ENCODE data around the gene CHD2. TPM values are rescaled to one million over a fixed set of nuclear protein-coding genes. Genes with fewer than 3 reads are reported as not detected.

CHD2 gene
- total and polyA plus RNA-seq, 2 experiments from 2014 or later, result 36.5 to 39.0 TPM

DNA sequence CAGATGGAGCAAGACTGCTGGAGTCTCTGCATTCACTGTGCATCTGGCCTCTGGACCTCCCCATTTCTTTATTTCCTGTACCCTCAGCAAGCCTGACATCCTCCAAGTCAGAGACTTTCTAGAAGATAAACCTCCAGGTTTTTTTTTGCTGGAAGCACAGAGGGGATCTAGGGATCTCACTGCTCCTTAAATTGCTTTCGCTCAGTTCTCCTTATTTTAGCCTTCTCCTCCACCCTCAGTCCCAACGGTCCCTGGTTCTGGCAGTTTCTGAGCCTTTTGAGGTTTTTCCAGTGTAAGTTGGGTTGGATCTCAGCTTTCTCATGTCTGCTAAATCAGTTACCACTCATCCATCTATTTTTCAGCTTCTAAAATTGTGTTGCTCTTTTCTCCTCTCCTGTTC, 22.7 kb upstream of the CHD2 start:
- no peak overlapping the region for H3K4me2 ChIP-seq (ENCODE audit: unreplicated experiment)
- H3K9me3 ChIP-seq (ENCODE audit: low read depth), result no peaks in the 10 kb centered on the region
- no peak overlapping the region for H3K27ac ChIP-seq
- H3K9ac ChIP-seq, result no peak overlapping the region
- H3K27me3 ChIP-seq (replicated peaks; ENCODE audit: insufficient read depth), result no peaks in the 10 kb centered on the region
- in situ Hi-C loops (cut with MboI), result no loop called here
- H2AFZ ChIP-seq, result no peak overlapping the region
- TF ChIP-seq EZH2 (IDR thresholded peaks at IDR 0.05; ENCODE audit: insufficient read depth, poor library complexity, severe bottlenecking), result no peak
- TF ChIP-seq EZH2phosphoT487 (IDR thresholded peaks at IDR 0.05; ENCODE audit: insufficient read depth, low read depth), result no peak
- H3K4me1 ChIP-seq (ENCODE audit: insufficient read depth), result peaks cover 13% of the 10 kb centered on the region; the same call in 1 of the 2 replicates
- H3K9me2 ChIP-seq (ENCODE audit: insufficient read depth), result no peaks in the 10 kb centered on the region
- no peak overlapping the region for H3K4me3 ChIP-seq
- no peaks in the 10 kb centered on the region for H3F3A ChIP-seq (ENCODE audit: insufficient read depth)
- H4K20me1 ChIP-seq (ENCODE audit: insufficient read depth), result no peaks in the 10 kb centered on the region
- no peaks in the 10 kb centered on the region for H3K36me3 ChIP-seq (ENCODE audit: low read depth)
- no peaks in the 10 kb centered on the region for H3K79me2 ChIP-seq (ENCODE audit: insufficient read depth)
- WGBS, 2 experiments (ENCODE audit: low coverage in 1 of 2, low lambda C conversion rate in 2 of 2, missing lambda C conversion rate in 2 of 2), result 78 to 84% methylated on average over 2 of the region's 2 CpGs
- DNase-seq, result no peak

GRCh38 chr15:92878593-92879053, 21.5 kb upstream of the CHD2 start:
- in situ Hi-C loops (cut with MboI), result no loop called here
- Histone ChIP-seq H3K4me2 (ENCODE audit: unreplicated experiment) (no peak overlapping the region), H3K4me1 (ENCODE audit: insufficient read depth) (peaks cover 13% of the 10 kb centered on the region; the same call in 1 of the 2 replicates), H3K27ac (no peak overlapping the region), H4K20me1 (ENCODE audit: insufficient read depth) (no peaks in the 10 kb centered on the region), H2AFZ (no peak overlapping the region), H3K9me3 (ENCODE audit: low read depth) (no peaks in the 10 kb centered on the region), H3F3A (ENCODE audit: insufficient read depth) (no peaks in the 10 kb centered on the region), H3K36me3 (ENCODE audit: low read depth) (no peaks in the 10 kb centered on the region), H3K79me2 (ENCODE audit: insufficient read depth) (peaks cover 7% of the 10 kb centered on the region), H3K27me3 (replicated peaks; ENCODE audit: insufficient read depth) (no peaks in the 10 kb centered on the region), H3K9ac (no peak overlapping the region), H3K4me3 (no peak overlapping the region), H3K9me2 (ENCODE audit: insufficient read depth) (no peaks in the 10 kb centered on the region)
- 83% methylated on average over 5 of the region's 5 CpGs for WGBS, 2 experiments (ENCODE audit: low coverage in 1 of 2, low lambda C conversion rate in 2 of 2, missing lambda C conversion rate in 2 of 2)
- TF ChIP-seq EZH2 (IDR thresholded peaks at IDR 0.05; ENCODE audit: insufficient read depth, poor library complexity, severe bottlenecking), result no peak
- no peak for TF ChIP-seq EZH2phosphoT487 (IDR thresholded peaks at IDR 0.05; ENCODE audit: insufficient read depth, low read depth)
- DNase-seq, result no peak

DNA sequence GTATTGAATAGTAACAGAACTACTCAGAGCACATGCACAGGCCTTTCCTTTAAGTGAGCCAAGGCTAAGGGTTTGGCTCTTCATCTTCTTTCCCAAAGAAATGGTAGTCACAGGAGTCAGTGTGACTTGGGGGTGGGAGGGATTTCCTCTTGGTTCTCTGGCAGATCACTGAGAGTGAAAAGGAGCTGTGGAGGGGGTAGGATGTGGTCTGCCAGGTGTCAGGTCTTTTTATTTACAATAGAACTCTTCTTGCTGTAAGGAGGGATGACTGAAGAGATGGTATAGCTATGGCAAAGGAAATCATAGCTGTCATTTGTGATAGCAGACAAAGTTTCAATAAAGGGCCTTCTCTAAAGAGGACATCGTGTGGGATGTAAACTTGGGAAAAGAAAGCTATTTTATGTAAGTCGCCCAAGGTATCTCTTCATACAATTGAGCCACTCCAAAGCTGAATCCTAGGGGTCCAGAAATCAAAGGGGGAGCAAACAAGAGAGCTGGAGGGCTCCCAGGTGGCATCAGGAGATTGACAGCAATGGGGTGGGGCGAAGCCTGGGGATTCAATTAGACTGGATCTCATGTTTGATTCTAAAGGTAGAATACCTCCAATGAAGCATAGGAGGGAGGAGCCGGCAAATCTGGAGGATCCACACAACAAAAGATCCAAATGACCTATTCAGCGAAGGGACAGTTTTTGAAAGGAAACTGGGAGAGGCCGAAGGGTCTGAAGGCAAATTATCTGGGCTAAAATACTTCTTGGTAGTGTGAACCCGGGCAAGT, 20.0 kb upstream of the CHD2 start:
- Histone ChIP-seq H3K4me2 (ENCODE audit: unreplicated experiment) (no peak overlapping the region), H3K9me3 (ENCODE audit: low read depth) (no peaks in the 10 kb centered on the region), H3K9me2 (ENCODE audit: insufficient read depth) (no peaks in the 10 kb centered on the region), H3F3A (ENCODE audit: insufficient read depth) (peaks cover 11% of the 10 kb centered on the region; the same call in 1 of the 2 replicates), H3K27ac (no peak overlapping the region), H3K27me3 (replicated peaks; ENCODE audit: insufficient read depth) (no peaks in the 10 kb centered on the region), H3K79me2 (ENCODE audit: insufficient read depth) (peaks cover 22% of the 10 kb centered on the region), H3K4me3 (no peak overlapping the region), H3K4me1 (ENCODE audit: insufficient read depth) (peaks cover 13% of the 10 kb centered on the region; the same call in 1 of the 2 replicates), H2AFZ (peak overlapping the region; percentile 95), H3K9ac (no peak overlapping the region), H4K20me1 (ENCODE audit: insufficient read depth) (no peaks in the 10 kb centered on the region), H3K36me3 (ENCODE audit: low read depth) (peaks cover 8% of the 10 kb centered on the region)
- WGBS, 2 experiments (ENCODE audit: low coverage in 1 of 2, low lambda C conversion rate in 2 of 2, missing lambda C conversion rate in 2 of 2), result 95 to 96% methylated on average over 7 of the region's 7 CpGs
- in situ Hi-C loops (cut with MboI), result no loop called here
- TF ChIP-seq EZH2 (IDR thresholded peaks at IDR 0.05; ENCODE audit: insufficient read depth, poor library complexity, severe bottlenecking) (no peak), EZH2phosphoT487 (IDR thresholded peaks at IDR 0.05; ENCODE audit: insufficient read depth, low read depth) (no peak)
- DNase-seq, result no peak

- H3K9ac ChIP-seq, result peak overlapping the region; percentile 82
- H3K4me2 ChIP-seq (ENCODE audit: unreplicated experiment), result peak overlapping the region; percentile 77
- no peak for DNase-seq
- TF ChIP-seq EZH2phosphoT487 (IDR thresholded peaks at IDR 0.05; ENCODE audit: insufficient read depth, low read depth) (no peak), EZH2 (IDR thresholded peaks at IDR 0.05; ENCODE audit: insufficient read depth, poor library complexity, severe bottlenecking) (no peak)
- peaks cover 13% of the 10 kb centered on the region; the same call in 1 of the 2 replicates for H3K4me1 ChIP-seq (ENCODE audit: insufficient read depth)
- H3K79me2 ChIP-seq (ENCODE audit: insufficient read depth), result peaks cover 29% of the 10 kb centered on the region
- peaks cover 14% of the 10 kb centered on the region for H3K36me3 ChIP-seq (ENCODE audit: low read depth)
- 47 to 51% methylated on average over 2 of the region's 2 CpGs for WGBS, 2 experiments (ENCODE audit: low coverage in 1 of 2, low lambda C conversion rate in 2 of 2, missing lambda C conversion rate in 2 of 2)
- H3F3A ChIP-seq (ENCODE audit: insufficient read depth), result peaks cover 13% of the 10 kb centered on the region; the same call in 1 of the 2 replicates
- H3K27ac ChIP-seq, result peak overlapping the region; percentile 78
- in situ Hi-C loops (cut with MboI), result no loop called here
- H3K9me2 ChIP-seq (ENCODE audit: insufficient read depth), result no peaks in the 10 kb centered on the region
- peak overlapping the region; percentile 67; the same call in 1 of the 2 replicates for H3K4me3 ChIP-seq
- no peaks in the 10 kb centered on the region for H3K27me3 ChIP-seq (replicated peaks; ENCODE audit: insufficient read depth)
- no peaks in the 10 kb centered on the region for H3K9me3 ChIP-seq (ENCODE audit: low read depth)
- H4K20me1 ChIP-seq (ENCODE audit: insufficient read depth), result no peaks in the 10 kb centered on the region
- peak overlapping the region; percentile 95 for H2AFZ ChIP-seq
Measured at GRCh38 chr15:92880796-92881195, 19.3 kb upstream of the CHD2 start.

Measured in GM23248 (cell line).